ENCODE measurements around the gene NAV2.

Gene NAV2

DNA sequence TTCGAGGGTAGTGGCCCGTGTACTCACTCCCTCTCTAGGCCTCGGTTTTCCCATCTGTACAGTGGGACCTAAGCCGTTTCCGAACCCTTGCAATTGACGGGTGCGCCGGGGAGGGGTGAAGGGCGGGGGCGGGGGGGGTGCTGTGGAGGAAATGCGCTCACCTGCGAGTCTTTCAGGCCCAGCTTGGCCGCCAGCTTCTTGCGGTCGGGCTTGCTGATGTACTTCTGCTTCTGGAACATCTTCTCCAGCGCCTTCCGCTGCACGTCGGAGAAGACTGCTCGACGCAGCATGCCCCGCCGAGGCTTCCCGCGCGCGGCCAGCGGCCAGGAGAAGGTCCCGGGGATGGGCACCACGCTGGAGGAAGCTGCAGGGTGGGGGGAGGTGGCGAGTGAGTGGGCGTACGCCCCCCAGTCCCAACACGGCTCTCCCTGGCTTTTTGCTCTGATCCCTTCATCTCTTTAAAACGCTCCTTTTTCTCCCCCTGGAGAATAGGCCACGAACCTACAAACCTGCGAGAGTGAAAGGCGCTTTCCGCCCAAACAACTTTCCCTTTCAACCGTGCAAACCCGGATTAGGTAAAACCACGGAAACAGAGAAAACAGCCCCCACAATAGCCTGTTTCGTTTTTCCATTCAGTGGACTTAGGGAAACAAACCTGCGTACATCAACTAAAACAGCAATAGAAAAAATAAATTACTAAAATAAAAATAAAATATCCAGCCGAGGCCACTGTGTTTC, 444.4 kb downstream of the NAV2 start:
- TF ChIP-seq, protein P1, sequence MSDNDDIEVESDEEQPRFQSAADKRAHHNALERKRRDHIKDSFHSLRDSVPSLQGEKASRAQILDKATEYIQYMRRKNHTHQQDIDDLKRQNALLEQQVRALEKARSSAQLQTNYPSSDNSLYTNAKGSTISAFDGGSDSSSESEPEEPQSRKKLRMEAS (IDR thresholded peaks at IDR 0.05; ENCODE audit: low read depth, low read length): no peak
- TF ChIP-seq POLR2A (IDR thresholded peaks at IDR 0.05; ENCODE audit: extremely low read depth, insufficient read length) (no peak), MYC (IDR thresholded peaks at IDR 0.05; ENCODE audit: low read depth, low read length) (no peak)
- TF ChIP-seq, protein P2, sequence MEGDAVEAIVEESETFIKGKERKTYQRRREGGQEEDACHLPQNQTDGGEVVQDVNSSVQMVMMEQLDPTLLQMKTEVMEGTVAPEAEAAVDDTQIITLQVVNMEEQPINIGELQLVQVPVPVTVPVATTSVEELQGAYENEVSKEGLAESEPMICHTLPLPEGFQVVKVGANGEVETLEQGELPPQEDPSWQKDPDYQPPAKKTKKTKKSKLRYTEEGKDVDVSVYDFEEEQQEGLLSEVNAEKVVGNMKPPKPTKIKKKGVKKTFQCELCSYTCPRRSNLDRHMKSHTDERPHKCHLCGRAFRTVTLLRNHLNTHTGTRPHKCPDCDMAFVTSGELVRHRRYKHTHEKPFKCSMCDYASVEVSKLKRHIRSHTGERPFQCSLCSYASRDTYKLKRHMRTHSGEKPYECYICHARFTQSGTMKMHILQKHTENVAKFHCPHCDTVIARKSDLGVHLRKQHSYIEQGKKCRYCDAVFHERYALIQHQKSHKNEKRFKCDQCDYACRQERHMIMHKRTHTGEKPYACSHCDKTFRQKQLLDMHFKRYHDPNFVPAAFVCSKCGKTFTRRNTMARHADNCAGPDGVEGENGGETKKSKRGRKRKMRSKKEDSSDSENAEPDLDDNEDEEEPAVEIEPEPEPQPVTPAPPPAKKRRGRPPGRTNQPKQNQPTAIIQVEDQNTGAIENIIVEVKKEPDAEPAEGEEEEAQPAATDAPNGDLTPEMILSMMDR (IDR thresholded peaks at IDR 0.05; ENCODE audit: low read depth, low read length): no peak
- H3K4me3 ChIP-seq (ENCODE audit: low read depth, low read length): no peak overlapping the region
- no peak for DNase-seq (ENCODE audit: low read depth)

DNA sequence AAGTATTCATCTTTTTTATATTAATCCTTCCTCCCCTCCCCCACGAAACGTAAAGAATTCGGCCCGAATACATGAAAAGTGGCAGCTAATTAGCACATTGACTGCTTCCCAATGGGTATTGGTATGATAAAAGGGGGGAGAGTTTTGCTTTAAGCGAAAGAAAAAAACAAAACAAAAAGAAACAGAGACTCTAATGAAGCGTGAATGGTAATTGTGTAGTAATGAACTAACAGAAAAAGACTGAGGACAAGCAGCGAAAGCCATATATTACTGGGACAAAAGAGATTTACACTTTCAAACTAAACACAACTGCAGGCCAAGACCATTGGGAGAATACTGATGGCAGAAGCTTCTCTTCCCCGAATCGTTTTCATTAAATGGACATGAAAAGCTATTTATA, 445.1 kb downstream of the NAV2 start:
- H3K4me3 ChIP-seq (ENCODE audit: low read depth, low read length): no peak overlapping the region
- no peak for DNase-seq (ENCODE audit: low read depth)
- TF ChIP-seq, protein P1 (IDR thresholded peaks at IDR 0.05; ENCODE audit: low read depth, low read length): no peak
- TF ChIP-seq, protein P2 (IDR thresholded peaks at IDR 0.05; ENCODE audit: low read depth, low read length): no peak
- no peak for TF ChIP-seq POLR2A (IDR thresholded peaks at IDR 0.05; ENCODE audit: extremely low read depth, insufficient read length)
- TF ChIP-seq MYC (IDR thresholded peaks at IDR 0.05; ENCODE audit: low read depth, low read length): no peak

DNA sequence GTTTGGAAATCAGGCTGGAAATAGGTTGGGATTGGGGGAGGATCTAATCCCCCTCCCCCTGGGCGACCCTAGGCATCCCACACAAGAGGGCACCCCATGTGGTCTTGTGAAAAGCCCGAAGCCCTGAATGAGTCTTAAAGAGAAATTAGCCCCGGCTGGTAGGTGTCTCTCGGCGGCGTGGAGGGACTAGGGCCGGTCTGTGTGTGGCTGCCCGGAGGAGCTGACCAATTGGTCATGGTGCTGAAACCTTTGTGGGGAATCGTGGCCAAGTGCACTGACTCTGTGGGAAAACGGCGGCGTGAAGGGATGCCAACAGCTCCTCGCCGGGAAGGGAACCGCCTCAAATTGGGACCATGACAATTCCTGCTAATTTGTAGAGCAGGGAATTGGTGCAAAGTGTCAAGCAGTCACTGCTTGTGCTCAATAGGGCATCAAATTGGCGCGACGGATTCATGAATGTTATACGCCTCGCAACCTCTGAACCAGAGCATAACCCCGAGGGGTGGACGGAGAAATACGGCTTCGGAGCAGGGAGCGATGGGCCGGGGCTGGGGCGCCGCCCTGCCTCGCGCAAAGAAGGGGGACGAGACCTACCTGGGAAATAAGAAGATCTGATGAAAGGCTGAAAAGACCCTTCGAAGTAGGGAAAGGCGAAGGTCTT, 446.1 kb downstream of the NAV2 start:
- H3K4me3 ChIP-seq (ENCODE audit: low read depth, low read length): no peak overlapping the region
- TF ChIP-seq, protein P2 (IDR thresholded peaks at IDR 0.05; ENCODE audit: low read depth, low read length): no peak
- no peak for TF ChIP-seq POLR2A (IDR thresholded peaks at IDR 0.05; ENCODE audit: extremely low read depth, insufficient read length)
- no peak for TF ChIP-seq MYC (IDR thresholded peaks at IDR 0.05; ENCODE audit: low read depth, low read length)
- TF ChIP-seq, protein P1 (IDR thresholded peaks at IDR 0.05; ENCODE audit: low read depth, low read length): no peak
- DNase-seq (ENCODE audit: low read depth): peak; percentile 8

DNA sequence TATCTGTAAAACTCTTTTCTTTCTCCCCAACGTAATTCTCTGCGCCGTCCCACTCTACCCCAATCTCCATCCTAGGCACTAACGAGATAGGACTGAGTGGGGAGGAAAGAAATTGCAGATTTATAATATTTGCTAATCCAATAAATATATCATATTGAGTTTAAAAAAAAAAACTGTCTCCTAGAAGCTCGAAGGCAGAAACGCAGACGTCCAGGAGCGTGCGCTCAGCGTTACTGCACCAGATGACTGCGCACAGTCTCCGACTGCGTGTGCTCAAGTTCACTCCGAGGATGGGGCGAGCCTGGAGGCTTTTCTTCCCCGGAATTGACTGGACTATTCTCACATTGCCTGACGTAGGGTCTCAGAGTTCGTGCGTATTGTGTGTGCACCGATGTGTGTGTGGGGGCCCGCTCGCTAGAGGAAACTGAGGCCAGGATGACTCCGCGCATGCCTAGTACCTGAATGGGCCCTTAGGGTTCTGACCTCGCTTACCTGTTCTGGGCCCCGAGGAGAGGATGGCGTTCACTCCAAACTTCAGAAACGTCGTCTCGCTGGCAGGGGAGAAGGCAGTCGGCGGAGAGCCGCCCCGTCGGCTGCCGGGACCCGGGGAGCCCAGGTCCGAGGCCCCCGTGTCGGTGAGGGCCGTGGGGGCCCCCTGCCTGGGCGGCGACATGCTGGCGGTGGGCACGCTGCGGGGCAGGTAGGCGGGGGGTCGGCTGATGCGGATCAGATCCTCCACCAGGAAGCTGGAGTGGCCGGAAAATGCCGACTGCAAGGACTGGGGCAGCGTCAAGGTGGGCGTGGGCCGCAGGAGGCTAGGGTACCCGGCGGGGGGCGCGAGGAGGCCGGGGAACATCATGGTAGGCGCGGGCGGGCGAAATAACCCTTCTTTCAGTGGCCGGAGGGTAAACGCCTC, 447.1 kb downstream of the NAV2 start:
- H3K4me3 ChIP-seq (ENCODE audit: low read depth, low read length): no peak overlapping the region
- no peak for DNase-seq (ENCODE audit: low read depth)
- TF ChIP-seq, protein P1 (IDR thresholded peaks at IDR 0.05; ENCODE audit: low read depth, low read length): no peak
- TF ChIP-seq MYC (IDR thresholded peaks at IDR 0.05; ENCODE audit: low read depth, low read length) (no peak), POLR2A (IDR thresholded peaks at IDR 0.05; ENCODE audit: extremely low read depth, insufficient read length) (no peak)
- TF ChIP-seq, protein P2 (IDR thresholded peaks at IDR 0.05; ENCODE audit: low read depth, low read length): no peak

DNA sequence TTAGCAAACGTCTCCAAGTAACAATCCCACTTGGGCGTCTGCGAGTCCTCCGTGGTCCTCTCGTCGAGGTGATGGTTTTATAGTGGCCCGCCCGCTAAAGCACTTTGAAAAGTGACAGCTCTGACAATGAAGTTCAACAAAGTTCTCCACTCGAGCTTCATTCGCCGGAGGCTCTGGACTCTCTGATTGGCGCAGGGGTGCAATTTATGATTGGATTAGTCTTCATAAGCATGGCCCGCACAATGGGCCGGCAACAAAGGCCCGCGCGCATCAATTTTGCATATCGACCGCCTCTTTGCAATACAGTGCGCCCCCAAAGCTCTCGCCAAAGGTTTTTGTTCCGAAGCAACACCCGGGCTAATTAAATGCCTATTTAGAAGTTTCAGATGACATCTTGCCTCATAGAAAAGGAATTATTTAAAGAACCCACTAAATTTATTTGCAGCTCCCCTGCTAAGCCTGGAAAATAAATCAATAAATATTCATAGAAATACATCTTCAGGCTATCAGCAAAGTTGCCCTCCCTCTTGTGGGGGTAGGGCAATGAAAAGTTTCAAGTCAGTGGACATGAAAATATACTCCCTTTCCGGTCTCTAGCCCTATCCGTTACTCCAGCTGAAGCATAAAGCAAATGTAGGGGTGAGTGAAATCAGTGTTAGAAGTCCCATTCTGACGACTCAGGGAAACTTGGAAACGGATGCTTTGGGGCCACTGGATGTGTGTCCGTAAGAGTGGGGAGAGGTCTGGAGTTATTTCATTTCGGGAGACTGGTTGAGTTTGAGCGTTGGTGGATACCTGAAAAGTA, 448.0 kb downstream of the NAV2 start, which contains the start of gene DBX1:
DBX1 (minus strand) TSS at position 51 of the 805 bp plus-strand sequence. CDS start 151 bp downstream, outside the sequence.
- no peak for TF ChIP-seq MYC (IDR thresholded peaks at IDR 0.05; ENCODE audit: low read depth, low read length)
- TF ChIP-seq POLR2A (IDR thresholded peaks at IDR 0.05; ENCODE audit: extremely low read depth, insufficient read length): no peak
- TF ChIP-seq, protein P1 (IDR thresholded peaks at IDR 0.05; ENCODE audit: low read depth, low read length): no peak
- TF ChIP-seq, protein P2 (IDR thresholded peaks at IDR 0.05; ENCODE audit: low read depth, low read length): no peak
- H3K4me3 ChIP-seq (ENCODE audit: low read depth, low read length): no peak within 1 kb of the TSS
- DNase-seq (ENCODE audit: low read depth): no peak

Data from NB4 (cell line).